Esophagus (tissue), 2 donors: ENCODE results near the gene MMEL1. TPM values are rescaled to one million over a fixed set of nuclear protein-coding genes. Genes with fewer than 3 reads are reported as not detected.
"Not testable (repeated sequence)": the region's sequence is repeated elsewhere in the genome, so short reads cannot be mapped to it uniquely, and the experiment has no call there.

Experiments
- H3K27ac ChIP-seq, 2 donors: one replicate each; pipeline ENCODE4 v1.5.1; 2013; ENCODE audit warnings: low read depth in 2 of 2, mild to moderate bottlenecking in 2 of 2, inconsistent platforms in 1 of 2, low read length in 1 of 2, moderate library complexity in 1 of 2
- H3K27me3 ChIP-seq, 2 donors: one replicate each; pipeline ENCODE4 v1.6.1; 2013; ENCODE audit warnings: low read length in 2 of 2, control low read depth in 1 of 2, mild to moderate bottlenecking in 1 of 2; ENCODE audit not compliant: insufficient read depth in 2 of 2, control insufficient read depth in 1 of 2
- H3K36me3 ChIP-seq, 2 donors: one replicate each; pipeline ENCODE4 v1.6.1; 2013; ENCODE audit warnings: low read length in 1 of 2; ENCODE audit not compliant: control insufficient read depth in 2 of 2, insufficient read depth in 2 of 2
- H3K4me1 ChIP-seq, 2 donors: one replicate each; pipeline ENCODE4 v1.6.1; 2013; ENCODE audit warnings: low read length in 1 of 2; ENCODE audit not compliant: control insufficient read depth in 2 of 2, insufficient read depth in 2 of 2
- H3K4me3 ChIP-seq, 2 donors: one replicate each; pipeline ENCODE4 v1.5.1; 2013; ENCODE audit warnings: low read length in 2 of 2, mild to moderate bottlenecking in 2 of 2, low read depth in 1 of 2, moderate library complexity in 1 of 2
- H3K9me3 ChIP-seq, 2 donors: one replicate each; pipeline ENCODE4 v1.6.1; 2013; ENCODE audit warnings: mild to moderate bottlenecking in 2 of 2, low read depth in 1 of 2, low read length in 1 of 2, moderate library complexity in 1 of 2; ENCODE audit not compliant: control insufficient read depth in 2 of 2, insufficient read depth in 1 of 2
- WGBS, 2 donors: extraction: QIAGEN DNeasy Blood & Tissue Kit; methylation state at CpG; one replicate each; pipeline ENCODE4 v1.1.7; 2013; 5-methylcytosine and 5-hydroxymethylcytosine counted together
- polyA plus RNA-seq, 2 donors: library from polyadenylated mRNA; stranded (reverse); fragments of 200-250 nt; gene quantifications; one replicate each; pipeline ENCODE4 v1.2.3, GENCODE V29; 2013
- donor health status: healthy with polysubstance abuse.
- donor health status: Bipolar disorder and iron deficiency.

Gene MMEL1
- polyA plus RNA-seq, 2 donors = 3.4 to 11.6 TPM

GRCh38 chr1:2586154-2587070 is 46.4 kb downstream of the MMEL1 start, which contains the start of gene PRXL2B:
PRXL2B (plus strand) TSS chr1:2586777; CDS start chr1:2586886, 109 bp downstream.
- Histone ChIP-seq H3K4me1 (peaks cover 14 to 21% of the 10 kb centered on the region in 2 donors), H3K4me3 (peak within 1 kb of the TSS; percentile 78 to 84), H3K27ac (peak within 1 kb of the TSS; percentile 97 to 98), H3K36me3 (peaks cover 0 to 12% of the 10 kb centered on the region in 2 donors), H3K9me3 (no peaks in the 10 kb centered on the region), H3K27me3 (no peaks in the 10 kb centered on the region)
- 1% methylated on average over 83 to 107 of the region's 107 CpGs for WGBS, 2 donors

DNA sequence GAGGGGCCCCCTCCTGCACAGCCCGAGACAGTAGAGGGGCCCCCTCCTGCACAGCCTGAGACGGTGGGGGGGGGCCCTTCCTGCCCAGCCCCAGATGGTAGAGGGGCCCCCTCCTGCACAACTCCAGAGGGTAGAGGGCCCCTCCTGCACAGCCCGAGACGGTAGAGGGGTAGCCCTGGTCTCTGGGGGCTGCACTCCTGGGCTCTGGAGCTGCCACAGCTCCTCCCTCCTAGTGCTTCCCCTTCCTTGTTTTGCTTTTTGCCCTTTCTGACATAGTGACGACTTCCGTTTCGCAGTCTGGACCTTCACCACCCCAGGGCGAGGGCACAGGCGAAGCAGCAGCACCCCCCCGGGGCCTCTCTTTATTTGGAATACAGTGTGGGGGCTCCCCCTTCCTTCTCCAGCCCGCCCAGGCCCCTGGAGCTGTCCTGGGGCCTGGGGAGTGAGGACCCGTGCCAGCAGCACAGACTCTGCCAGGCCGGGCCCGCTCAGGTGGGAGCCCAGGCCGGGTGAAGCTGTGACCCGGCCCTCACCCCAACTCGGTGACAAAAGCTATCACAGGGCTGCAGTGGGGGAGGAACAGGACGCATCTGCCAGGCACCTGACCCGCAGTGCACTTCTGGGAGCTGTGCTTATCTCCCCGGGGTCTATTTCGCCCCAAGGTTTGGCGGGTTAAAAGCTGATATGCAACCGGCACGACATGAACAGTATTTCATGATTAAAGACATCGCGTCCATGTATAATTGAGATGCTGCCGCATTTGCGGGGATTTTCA is 47.3 kb downstream of the MMEL1 start:
- 1% methylated on average over 26 to 28 of the region's 28 CpGs for WGBS, 2 donors
- Histone ChIP-seq H3K27me3 (no peaks in the 10 kb centered on the region), H3K36me3 (peaks cover 0 to 12% of the 10 kb centered on the region in 2 donors), H3K4me1 (peaks cover 14 to 21% of the 10 kb centered on the region in 2 donors), H3K27ac (peak overlapping the region; percentile 97 to 98), H3K4me3 (peak overlapping the region; percentile 78 to 84), H3K9me3 (no peaks in the 10 kb centered on the region)

GRCh38 chr1:2584686-2585317 is 48.0 kb downstream of the MMEL1 start:
- Histone ChIP-seq H3K4me1 (peaks cover 14 to 21% of the 10 kb centered on the region in 2 donors), H3K4me3 (peak overlapping the region; percentile 78 to 84), H3K9me3 (no peaks in the 10 kb centered on the region), H3K36me3 (peaks cover 0 to 12% of the 10 kb centered on the region in 2 donors), H3K27me3 (no peaks in the 10 kb centered on the region), H3K27ac (peak overlapping the region; percentile 97 to 98)
- 38 to 46% methylated on average over 12 of the region's 12 CpGs for WGBS, 2 donors

- Histone ChIP-seq H3K4me3 (no peak overlapping the region), H3K27me3 (no peaks in the 10 kb centered on the region), H3K36me3 (peaks cover 0 to 4% of the 10 kb centered on the region in 2 donors), H3K9me3 (no peaks in the 10 kb centered on the region), H3K4me1 (peaks cover 14 to 20% of the 10 kb centered on the region in 2 donors), H3K27ac (peak overlapping the region in 1 of 2 donors; percentile 36)
- 40 to 41% methylated on average over 14 of the region's 14 CpGs for WGBS, 2 donors
These were observed 48.9 kb downstream of the MMEL1 start for GRCh38 chr1:2583871-2584351.

DNA sequence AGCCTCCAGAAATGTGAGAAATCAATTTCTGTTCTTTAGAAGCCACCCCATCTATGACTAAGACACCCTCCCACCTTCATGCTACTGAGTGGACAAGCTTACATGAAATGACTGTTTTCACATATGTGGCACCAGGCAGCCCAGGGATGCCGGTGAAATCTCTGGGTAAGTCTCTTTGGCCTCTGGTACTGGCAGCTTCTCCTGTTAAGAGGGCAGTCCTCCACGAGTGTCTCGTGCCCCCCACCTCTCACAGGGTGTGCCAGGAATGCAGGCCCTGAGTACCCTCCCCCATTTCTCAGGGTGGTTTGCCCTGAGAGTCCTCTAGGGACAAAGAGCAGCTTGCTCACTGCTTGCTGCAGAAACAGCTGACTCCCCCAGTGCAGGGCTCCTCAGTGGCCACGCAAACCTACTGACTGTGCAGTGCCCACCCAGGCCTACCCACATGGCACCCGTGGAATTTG is 49.5 kb downstream of the MMEL1 start:
- Histone ChIP-seq H3K27me3 (no peaks in the 10 kb centered on the region), H3K4me1 (peaks cover 13 to 19% of the 10 kb centered on the region in 2 donors), H3K9me3 (no peaks in the 10 kb centered on the region), H3K4me3 (no peak overlapping the region), H3K36me3 (no peaks in the 10 kb centered on the region), H3K27ac (no peak overlapping the region)
- WGBS, 2 donors = 65 to 68% methylated on average over 5 of the region's 5 CpGs

DNA sequence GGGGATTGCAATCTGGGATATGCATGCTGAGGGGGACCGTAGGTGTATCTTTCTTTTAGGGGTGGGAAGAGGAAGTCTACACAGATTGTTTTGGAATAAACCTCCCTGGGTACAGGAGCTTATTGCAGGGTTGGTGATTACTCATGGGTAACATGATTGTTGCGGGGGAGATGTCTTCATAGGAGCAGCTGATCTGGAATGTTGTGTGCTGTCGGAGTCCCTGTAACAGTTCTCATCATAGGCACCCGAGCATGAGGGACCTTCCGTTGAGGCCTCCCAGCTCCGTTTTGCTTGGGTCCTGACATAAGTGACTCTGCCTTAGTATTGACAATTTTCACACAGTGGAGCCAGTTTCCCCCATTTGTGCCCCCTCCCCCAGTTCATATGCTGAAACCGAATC is 50.4 kb downstream of the MMEL1 start:
- peaks cover 4 to 20% of the 10 kb centered on the region in 2 donors for H3K4me1 ChIP-seq
- 74 to 81% methylated on average over 7 of the region's 7 CpGs for WGBS, 2 donors
- no peaks in the 10 kb centered on the region for H3K36me3 ChIP-seq
- H3K27ac ChIP-seq = no peak overlapping the region
- H3K27me3 ChIP-seq = no peaks in the 10 kb centered on the region
- no peaks in the 10 kb centered on the region for H3K9me3 ChIP-seq
- H3K4me3 ChIP-seq = no peak overlapping the region

GRCh38 chr1:2580691-2581090 is 52.1 kb downstream of the MMEL1 start:
- Histone ChIP-seq H3K4me3 (no peak overlapping the region), H3K27me3 (no peaks in the 10 kb centered on the region), H3K27ac (no peak overlapping the region), H3K36me3 (no peaks in the 10 kb centered on the region), H3K4me1 (peaks cover 2 to 18% of the 10 kb centered on the region in 2 donors), H3K9me3 (no peaks in the 10 kb centered on the region)
- 79 to 83% methylated on average over 10 of the region's 10 CpGs for WGBS, 2 donors

DNA sequence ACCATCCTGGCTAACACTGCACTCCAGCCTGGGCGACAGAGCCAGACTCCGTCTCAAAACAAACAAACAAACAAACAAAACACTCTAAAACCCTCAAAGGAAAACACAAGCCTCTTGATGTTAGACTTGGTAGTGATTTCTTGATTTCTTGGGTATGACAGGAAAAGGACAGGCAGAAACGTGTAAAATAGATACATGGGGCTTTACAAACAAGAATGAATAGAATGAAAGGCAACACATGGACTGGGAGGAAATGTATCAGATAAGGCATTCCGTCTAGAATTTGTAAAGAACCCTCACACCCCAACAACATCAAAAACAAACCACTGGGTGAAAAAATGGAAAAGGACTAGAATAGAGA is 54.1 kb downstream of the MMEL1 start:
- Histone ChIP-seq H3K27me3 (no peaks in the 10 kb centered on the region), H3K36me3 (no peaks in the 10 kb centered on the region), H3K27ac (peak overlapping the region; percentile 34 to 78), H3K4me3 (no peak overlapping the region), H3K9me3 (no peaks in the 10 kb centered on the region), H3K4me1 (peaks cover 0 to 7% of the 10 kb centered on the region in 2 donors)
- 44 to 51% methylated on average over 4 of the region's 4 CpGs for WGBS, 2 donors

DNA sequence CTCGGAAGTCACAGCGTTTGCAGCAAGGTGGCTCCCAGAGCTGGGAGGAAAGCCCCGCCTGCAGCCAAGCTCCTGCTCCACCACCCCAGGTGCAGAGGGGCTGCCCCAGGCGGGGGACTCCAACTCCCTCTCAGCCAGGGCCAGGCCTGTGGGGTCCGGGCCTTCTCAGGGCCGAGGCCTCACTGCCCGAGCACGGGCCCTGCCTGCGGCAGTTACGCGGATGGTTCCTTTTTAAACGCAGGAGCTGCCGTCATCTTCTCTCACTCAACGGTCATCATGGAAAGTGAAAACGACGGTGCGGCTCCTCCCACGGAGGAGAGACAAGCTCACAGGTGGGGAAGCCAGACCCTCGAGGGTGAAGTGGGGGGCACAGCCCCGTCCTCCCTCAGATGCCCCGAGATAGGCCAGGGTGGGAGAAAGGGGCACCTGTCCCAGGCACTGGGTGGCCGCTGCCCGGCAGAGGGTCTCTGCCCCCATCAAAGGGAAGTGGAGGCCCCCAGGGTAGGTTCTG is 55.2 kb downstream of the MMEL1 start:
- not testable (repeated sequence) for H3K36me3 ChIP-seq, H3K9me3 ChIP-seq, H3K27me3 ChIP-seq, H3K4me3 ChIP-seq, H3K4me1 ChIP-seq
- H3K27ac ChIP-seq = peak overlapping the region; percentile 73 to 78
- WGBS, 2 donors = 62 to 66% methylated on average over 18 to 21 of the region's 23 CpGs
